Activated gamma-delta T cell treated with anti-CD3 and anti-CD28 coated beads, Interleukin-2, amount 50 U/mL, for 16 hours (primary cell): ENCODE data around the gene CLEC14A.

Experiments
- DNase-seq: peaks from one replicate; pipeline ENCODE4 v3.0.0-alpha.2; 2020; ENCODE audit warnings: low read depth

The CLEC14A gene

DNA sequence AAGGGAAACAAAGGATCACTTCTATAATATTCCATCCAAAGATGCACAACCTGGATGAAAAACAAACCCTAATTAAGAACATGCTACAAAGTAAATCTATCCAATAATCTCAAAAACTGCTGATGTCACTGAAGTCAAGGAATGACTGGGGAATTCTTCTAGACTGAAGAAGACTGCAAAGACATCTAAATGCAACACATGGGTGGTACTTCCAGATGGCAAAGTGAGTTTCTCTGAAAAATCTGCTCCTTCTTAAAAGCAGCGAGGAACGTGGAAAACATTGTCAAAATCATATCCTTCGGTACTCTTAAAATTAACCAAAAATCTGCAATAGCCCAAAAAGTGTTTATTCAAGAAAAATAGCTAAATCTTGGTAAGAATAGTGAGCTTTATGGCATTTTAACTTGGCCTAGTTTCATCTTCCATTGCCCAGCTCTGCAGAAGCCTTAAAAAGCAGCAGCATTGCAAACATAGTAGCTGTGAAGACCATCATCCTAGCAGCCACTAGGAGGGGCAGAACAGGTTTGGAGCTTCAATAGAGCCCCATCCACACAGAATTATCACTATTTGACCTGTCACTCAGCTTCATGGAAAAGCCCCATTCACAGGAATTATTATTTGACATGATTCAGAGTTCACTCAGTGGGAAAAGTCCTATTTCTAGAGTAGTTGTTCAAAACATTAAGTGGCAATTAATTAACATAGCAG lies 7.4 kb downstream of the CLEC14A start:
- DNase-seq = no peak

DNA sequence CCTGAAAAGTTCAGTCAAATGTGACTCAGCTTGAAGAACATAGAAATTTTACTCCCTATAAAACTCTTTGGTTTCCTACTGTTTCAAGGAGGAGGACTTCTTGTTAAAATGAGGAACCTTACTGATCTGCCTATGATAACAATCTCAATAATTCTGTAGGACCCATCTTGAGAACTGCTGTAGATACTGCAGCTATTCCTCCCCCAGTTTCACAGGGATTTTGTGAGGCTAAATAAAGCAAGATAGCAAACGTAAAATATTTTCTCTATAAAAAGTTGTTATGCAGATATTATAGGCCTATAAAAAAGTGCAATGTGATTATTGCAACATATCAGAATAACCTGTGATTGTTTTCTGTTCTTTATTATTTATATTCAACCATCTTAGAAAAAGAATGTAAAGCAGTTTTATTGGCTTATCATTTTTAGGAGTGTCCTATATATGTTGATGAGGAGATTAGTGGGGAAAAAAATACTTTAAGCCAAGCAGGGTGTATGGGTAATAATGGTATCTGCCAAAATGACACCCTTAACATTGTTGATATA lies 12.1 kb downstream of the CLEC14A start:
- no peak for DNase-seq

DNA sequence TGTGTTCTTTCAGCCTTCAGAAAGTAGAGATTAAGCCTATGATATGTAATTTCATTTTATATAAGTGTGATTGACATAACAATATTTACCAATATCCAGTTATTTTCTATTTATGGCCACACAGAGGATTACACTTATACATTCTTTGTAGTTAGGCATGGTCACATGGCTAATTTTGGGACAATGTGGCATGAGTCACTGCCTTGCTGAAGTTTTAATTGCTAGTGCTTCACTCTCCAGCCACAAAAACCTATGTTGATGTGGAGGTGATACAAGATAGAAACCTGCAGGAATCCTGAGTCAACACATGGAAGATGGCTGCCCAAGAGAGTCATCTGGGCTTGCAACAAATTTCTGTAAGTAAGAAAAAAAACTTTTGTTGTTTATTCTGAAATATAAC lies 17.0 kb downstream of the CLEC14A start:
- no peak for DNase-seq

DNA sequence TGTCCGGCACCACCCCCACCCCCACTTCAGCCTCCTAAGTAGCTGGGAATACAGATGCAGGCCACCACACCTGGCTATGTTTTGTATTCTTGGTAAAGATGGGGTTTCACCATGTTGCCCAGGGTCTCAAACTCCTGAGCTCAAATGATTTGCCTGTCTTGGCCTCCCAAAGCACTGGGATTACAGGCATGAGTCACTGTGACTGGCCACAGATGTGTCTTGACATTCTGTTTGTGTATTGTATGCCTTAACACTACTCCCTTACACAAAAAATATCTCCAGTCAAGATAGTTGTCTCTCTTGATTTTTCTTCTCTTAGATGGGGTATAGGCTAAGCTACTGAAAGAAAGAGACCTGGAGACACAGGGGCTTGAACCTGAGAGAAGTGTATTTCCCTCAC lies 17.6 kb downstream of the CLEC14A start:
- DNase-seq = no peak

DNA sequence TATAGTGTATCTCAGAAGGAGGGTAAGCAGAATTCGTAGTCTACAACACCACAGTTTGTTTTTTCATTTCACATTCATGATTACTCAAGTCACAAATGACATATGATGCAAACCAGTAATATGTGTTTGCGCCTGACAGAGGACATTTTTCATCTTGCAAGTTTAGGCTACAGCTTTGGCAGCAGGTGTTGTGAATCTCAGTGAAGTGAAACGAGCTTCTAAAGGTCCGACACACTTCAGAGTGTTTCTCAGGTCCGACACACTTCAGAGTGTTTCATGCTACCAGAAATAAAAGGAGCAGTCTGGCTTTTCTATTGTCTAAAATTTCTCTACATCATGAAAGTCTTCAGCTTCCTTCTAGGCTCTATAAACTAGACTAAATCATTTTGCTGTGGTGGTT lies 22.7 kb downstream of the CLEC14A start:
- DNase-seq = no peak

DNA sequence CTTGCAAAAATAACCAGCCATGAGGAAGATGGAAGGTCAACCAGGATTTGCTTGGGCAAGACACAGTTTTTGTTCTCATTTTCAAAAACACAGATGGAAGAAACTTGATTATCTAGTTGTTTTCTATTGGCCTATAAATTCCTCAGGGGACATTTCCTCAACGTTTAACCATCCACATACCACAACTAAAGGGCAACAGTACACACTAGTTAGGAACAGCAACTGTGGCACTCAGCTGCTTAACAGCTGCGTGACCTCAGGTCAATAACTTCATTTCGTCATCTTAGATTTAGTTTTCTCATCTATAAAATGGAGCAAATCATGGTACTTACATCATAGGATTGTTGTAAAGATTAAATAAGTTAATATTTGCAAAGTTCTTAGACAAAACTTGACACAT lies 29.5 kb downstream of the CLEC14A start:
- DNase-seq = no peak

DNA sequence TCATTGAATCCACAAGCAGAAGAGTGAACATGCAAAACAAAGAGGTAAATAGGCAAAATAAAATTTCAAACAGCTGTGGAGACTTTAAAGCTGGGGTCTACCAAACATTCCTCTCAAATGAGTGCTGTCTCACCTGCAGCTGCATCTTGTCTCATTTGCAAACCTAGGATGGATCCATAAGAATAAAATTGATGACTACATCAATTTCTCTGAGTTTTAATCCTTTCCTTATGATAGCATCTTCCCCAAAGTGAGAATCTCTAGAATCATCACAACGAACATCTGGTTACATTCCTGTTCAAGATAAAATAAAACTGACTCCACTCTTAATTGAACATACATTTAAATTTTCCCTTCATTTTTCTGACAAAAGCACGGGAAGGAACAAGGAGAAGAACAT lies 29.9 kb downstream of the CLEC14A start:
- no peak for DNase-seq

DNA sequence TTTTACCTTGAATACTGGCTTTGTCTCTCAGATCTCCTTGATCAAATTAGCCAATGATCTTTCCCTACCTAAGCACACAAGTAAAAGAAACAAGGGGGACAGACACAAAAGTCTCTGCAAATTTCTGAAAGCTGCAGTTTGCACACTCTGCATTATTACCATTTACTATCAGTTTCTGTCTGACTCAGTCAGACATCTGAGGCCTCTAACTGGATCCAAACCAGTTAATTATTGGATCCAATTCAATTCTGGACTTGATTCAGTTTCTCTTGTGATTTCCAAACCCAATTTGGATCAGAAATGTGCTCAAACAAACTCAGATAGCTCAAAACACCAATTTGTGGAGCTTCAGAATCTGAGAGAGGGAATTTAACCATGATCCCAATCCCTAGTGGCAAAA lies 31.6 kb downstream of the CLEC14A start:
- DNase-seq = no peak

DNA sequence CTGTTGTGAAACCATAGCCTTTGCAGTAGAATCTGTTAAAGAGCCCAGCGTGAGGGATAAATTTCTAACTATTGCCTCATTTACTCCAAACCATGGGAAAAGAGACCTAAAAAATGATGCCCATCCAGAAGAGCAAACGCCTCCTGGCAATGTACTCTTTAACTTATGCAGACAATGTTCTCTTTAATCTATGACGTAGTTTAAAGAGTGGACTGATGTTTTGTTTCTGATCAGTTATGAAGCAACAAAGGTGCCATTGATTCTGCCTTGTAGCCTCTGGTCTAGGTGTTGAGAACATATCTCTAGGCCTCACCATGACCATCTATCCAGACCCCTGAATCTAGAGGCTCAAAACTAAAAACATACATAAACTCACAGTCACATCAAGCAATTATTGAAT lies 34.8 kb downstream of the CLEC14A start:
- no peak for DNase-seq

DNA sequence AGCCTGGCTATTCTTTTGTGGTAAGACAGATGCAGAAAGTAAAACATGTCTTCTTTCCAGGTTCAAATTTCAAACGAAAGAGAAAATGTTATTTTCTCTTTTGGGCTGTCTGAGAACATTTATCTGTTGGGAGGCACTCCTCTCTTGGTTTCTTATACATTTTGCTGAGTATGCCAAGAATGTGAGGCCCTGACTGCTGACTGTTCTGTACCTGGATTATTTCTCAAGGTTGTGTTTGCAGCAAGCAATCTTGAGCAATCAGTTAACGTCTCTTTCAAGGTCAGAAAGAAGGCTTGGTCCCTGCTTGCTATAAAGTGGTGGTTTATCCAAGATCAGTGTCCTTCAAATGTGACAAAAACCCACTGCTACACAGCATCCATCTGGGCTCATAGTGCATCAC lies 38.3 kb downstream of the CLEC14A start:
- DNase-seq = no peak

DNA sequence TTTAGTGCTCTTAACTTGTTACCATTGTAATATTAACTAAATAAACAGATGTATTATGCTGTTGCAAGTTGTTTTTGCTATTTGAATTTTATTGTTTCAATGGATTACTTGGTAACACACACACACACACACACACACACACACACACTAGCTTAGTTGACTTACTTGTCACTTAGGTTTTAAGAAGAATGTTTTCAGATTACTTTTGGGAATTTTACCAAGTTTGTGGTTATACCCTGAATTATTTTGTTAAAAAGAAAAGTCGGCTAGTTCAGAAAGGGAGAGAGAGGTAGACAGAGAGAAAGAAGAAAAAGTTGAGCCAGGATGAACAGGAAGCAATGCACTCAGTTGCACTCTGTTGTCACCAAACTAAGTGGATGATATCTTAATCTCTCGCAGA lies 42.9 kb downstream of the CLEC14A start:
- no peak for DNase-seq

DNA sequence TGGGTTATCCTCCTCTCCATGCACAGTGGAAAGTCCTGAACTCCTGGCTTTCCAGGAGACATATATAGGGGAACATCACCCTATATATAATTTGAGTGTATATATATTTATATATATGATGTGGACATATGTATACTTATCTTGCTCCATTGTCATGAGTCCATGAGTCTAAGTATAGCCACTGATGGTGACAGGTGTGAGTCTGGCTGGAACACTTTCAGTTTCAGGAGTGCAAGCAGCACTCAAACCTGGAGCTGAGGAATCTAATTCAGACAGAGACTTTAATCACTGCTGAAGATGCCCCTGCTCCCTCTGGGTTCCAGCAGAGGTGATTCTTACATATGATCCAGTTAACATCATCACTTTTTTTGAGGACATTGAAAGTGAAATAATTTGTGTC lies 43.8 kb downstream of the CLEC14A start:
- no peak for DNase-seq

DNA sequence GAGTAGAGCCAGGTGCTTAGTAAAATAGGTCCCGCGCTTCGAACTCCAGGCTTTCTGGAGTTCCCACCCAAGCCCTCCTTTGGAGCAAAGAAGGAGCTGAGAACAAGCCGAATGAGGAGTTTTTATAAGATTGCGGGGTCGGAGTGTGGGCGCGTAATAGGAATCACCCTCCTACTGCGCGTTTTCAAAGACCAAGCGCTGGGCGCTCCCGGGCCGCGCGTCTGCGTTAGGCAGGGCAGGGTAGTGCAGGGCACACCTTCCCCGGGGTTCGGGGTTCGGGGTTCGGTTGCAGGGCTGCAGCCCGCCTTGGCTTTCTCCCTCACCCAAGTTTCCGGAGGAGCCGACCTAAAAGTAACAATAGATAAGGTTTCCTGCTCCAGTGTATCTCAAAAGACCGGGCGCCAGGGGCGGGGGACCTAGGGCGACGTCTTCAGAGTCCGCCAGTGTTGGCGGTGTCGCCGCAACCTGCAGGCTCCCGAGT lies 44.6 kb downstream of the CLEC14A start:
- DNase-seq = no peak

DNA sequence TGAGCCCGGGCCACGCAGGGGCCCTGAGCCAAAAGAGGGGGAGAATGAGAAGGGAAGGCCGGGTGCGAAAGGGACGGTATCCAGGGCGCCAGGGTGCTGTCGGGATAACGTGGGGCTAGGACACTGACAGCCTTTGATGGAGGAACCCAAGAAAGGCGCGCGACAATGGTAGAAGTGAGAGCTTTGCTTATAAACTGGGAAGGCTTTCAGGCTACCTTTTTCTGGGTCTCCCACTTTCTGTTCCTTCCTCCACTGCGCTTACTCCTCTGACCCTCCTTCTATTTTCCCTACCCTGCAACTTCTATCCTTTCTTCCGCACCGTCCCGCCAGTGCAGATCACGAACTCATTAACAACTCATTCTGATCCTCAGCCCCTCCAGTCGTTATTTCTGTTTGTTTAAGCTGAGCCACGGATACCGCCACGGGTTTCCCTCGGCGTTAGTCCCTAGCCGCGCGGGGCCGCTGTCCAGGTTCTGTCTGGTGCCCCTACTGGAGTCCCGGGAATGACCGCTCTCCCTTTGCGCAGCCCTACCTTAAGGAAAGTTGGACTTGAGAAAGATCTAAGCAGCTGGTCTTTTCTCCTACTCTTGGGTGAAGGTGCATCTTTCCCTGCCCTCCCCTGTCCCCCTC lies 45.2 kb downstream of the CLEC14A start:
- no peak for DNase-seq

DNA sequence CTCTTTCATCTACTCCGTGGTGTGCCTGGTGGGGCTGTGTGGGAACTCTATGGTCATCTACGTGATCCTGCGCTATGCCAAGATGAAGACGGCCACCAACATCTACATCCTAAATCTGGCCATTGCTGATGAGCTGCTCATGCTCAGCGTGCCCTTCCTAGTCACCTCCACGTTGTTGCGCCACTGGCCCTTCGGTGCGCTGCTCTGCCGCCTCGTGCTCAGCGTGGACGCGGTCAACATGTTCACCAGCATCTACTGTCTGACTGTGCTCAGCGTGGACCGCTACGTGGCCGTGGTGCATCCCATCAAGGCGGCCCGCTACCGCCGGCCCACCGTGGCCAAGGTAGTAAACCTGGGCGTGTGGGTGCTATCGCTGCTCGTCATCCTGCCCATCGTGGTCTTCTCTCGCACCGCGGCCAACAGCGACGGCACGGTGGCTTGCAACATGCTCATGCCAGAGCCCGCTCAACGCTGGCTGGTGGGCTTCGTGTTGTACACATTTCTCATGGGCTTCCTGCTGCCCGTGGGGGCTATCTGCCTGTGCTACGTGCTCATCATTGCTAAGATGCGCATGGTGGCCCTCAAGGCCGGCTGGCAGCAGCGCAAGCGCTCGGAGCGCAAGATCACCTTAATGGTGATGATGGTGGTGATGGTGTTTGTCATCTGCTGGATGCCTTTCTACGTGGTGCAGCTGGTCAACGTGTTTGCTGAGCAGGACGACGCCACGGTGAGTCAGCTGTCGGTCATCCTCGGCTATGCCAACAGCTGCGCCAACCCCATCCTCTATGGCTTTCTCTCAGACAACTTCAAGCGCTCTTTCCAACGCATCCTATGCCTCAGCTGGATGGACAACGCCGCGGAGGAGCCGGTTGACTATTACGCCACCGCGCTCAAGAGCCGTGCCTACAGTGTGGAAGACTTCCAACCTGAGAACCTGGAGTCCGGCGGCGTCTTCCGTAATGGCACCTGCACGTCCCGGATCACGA lies 46.0 kb downstream of the CLEC14A start:
- DNase-seq = no peak

DNA sequence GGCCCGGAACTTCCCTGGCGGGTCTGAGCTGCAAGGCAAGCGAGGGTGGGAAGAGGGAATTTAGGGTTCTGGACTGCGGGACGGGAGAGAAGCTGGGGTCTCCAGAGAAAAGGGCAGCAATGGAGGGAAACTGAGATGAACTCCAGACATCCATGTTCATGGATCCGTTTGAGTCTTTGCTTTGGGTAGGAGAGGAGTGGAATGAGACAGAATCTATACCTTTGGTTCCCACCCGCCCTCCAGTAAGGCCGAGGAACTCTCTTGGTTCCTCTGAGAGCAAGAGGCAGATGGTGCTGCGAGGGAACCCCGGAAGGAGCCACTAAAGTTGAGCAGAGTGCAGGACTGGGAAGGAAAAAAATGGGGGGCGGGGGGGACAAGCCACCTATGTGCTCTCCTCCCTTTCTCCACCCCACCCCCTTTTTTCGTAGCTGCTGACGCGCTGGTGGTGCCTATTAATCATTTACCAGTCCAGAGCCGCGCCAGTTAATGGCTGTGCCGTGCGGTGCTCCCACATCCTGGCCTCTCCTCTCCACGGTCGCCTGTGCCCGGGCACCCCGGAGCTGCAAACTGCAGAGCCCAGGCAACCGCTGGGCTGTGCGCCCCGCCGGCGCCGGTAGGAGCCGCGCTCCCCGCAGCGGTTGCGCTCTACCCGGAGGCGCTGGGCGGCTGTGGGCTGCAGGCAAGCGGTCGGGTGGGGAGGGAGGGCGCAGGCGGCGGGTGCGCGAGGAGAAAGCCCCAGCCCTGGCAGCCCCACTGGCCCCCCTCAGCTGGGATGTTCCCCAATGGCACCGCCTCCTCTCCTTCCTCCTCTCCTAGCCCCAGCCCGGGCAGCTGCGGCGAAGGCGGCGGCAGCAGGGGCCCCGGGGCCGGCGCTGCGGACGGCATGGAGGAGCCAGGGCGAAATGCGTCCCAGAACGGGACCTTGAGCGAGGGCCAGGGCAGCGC lies 47.0 kb downstream of the CLEC14A start:
- DNase-seq = no peak

DNA sequence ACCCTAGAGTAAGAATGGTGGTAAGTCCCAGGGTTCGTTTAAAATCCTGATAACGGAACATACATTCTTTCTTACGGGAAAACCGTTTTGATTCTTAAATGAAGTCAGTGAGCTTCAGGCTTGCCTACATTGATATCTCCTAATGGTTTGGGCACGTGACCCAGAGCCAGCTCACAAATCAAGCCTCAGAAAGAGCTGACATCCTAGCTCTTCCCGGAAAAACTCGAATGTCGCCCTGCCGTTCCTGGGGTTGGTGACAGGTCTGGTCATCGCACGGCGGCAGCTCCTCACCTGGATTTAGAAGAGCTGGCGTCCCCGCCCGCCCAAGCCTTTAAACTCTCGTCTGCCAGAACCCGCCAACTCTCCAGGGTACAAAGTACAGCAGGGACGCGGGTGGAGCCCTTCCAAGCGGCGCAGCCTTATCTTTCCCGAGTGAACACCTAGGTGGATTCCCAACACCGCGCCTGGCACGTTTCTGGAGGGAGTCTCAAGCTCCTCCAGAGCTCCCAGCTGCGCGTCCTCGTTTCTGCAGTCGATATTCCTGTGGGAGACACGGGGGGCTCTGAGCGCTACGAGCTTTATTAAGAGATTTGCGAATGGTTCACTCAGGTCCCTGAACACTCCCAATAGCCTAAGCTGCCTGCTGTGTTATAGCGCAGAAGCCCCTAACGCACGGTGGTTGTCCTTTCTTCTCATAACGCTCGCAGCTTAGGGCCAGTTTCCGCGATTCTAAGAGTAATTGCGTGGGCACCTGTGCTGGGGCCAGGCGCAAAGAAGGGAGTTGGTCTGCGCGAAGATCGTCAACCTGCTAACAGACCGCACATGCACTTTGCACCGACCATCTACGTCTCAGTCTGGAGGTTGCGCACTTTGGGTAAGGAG lies 47.9 kb downstream of the CLEC14A start, which contains the start of gene SSTR1:
TSS of gene SSTR1 (plus strand) at position 169 of the 882 bp plus-strand sequence. CDS start 1,486 bp downstream, outside the sequence.
- DNase-seq = no peak

DNA sequence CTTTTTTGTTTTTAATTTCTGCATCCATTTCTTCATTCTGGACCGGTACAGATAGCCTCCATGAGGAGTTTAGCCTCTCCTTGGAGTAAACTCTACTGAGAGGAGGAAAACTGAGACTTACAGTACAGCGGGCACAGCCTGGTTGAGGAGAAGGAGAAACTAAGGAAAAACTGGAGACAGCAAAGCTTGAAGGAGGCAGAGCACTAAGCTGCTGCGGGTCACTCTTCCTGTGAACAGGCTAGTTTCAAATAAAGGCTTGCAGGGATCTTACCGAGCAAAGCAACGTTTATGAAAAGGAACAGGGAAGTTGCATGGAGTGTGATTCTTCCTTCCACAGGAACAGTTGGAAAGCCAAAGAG lies 48.5 kb downstream of the CLEC14A start:
- no peak for DNase-seq

DNA sequence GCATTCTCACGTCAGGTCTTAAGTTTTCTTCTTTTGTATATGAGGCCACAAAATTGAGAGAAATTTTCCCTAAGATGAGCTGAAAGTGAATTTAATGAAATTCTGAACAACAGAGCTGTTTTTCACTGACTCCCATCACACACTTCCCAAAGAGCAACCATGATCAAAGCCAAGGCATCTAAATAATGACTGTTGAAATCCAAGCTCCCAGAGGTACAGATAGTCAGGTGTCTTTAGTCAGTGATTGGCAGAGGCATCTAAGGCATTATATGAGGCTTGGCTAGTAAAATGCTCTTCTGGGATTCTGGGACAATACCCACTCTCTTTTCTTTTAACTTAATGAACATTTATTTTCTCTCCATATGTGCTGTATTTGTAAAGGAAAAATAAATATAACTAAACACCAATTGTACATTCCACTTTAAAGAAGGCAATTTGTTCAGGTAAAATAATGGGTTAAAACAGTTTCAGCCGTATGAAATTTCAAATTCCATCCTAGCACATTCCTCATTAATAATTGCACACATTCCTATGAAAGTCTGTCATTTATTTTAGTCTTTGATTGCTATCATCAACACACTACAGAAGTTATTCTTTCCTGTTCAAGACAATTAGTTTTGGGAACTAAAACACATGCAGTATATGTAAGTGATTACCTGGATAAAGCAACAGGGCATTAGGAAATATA lies 49.1 kb downstream of the CLEC14A start:
- no peak for DNase-seq
